Measurements from ENCODE around the gene HMCN1.
"Not testable (repeated sequence)": the region's sequence is repeated elsewhere in the genome, so short reads cannot be mapped to it uniquely, and the experiment has no call there.

HMCN1 gene

GRCh38 chr1:185742403-185742802, 8.2 kb downstream of the HMCN1 start:
- DNase-seq = no peak

DNA sequence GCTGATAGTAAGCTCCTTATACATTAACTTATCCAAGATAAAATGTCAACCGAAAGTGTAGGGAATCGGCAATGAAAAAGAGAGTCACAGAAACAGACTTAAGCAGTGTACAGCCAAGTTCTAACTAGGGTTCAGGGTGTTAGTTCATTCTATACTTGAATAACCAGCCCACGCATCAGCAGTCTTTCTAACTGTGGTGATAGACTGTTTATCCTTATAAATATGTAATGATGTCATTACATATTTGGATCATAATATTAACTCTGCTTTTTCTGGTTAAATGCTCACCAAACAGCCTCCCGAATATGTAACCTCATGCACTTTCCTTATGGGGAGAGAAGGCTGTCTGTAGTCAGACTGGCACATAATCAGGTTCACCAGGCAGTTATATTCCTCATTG, 11.0 kb downstream of the HMCN1 start:
- no peak for DNase-seq

DNA sequence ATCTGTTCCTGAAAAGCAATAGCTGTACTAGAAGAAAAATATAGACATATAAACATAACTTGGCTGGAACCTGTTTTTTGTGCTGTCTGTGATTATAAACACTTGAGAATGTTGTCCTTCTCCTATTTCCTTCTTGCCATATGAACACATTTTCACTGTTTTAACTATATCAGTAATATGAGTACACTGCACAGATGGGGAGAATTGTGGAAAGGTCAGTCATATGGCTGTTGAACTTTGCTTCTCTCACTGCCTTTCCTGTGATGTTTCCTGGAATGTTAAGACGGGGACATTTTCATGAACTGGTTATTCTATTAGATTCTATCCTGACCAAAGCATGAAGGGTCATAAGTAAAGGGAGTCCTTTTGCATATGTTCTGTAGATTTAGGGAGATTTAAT, 24.9 kb downstream of the HMCN1 start:
- no peak for DNase-seq

DNA sequence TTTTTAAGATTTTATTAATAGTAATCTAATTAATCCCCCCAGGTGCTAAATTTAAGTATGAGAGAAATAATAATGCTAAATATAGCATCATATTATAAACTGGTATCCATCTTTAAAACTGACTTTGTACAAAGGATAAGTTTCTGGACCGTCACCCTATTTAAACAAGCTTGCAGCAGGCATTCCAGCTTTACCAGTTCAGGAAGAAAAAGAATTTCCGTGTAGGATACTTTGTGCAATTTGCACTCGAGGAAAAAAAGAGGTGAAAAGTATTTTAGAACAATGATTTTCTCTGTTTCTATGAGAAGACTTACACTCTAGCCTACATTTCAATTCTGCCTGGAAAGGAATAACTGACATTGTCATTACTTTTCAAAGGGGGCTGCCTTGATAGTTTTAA, 27.6 kb downstream of the HMCN1 start:
- no peak for DNase-seq

GRCh38 chr1:185767508-185768120, 33.4 kb downstream of the HMCN1 start:
- no peak for DNase-seq

DNA sequence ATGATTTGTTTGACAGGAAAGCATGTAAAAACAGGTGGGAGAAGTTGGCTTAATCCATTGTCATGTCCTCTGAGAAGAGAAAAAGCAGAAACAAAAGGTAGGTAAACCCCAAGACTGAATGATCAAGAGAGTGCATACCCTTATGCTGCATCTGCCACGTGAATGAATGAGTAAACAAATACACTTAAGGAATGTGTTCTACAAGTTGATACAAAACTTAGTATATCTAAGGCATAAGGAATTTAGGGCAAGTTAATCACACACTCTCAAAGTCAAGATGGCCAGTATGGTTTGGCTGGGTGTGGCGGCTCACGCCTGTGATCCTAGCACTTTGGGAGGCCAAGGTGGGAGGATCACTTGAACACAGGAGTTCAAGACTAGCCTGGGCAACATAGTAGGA, 34.2 kb downstream of the HMCN1 start:
- no peak for DNase-seq

GRCh38 chr1:185769136-185769535, 34.9 kb downstream of the HMCN1 start:
- DNase-seq = no peak

DNA sequence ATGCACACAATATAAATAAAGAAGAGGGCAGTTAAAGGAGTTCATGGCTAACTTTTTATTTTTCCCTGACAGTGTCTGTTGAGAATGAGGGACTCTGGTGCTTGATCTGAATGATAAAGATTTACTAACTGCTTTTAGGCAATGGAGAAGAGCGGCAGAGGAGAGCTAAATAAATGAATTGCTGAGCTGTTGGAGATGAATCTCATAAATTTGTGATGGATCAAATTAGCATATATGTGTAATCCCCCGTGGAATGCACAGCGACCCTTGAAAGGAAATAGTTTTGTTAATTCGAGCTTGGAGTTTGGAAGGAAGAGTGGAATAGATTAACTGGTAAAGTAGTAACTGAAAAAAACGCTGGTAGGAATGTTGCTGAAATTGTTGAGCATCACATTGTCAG, 40.2 kb downstream of the HMCN1 start:
- no peak for DNase-seq

DNA sequence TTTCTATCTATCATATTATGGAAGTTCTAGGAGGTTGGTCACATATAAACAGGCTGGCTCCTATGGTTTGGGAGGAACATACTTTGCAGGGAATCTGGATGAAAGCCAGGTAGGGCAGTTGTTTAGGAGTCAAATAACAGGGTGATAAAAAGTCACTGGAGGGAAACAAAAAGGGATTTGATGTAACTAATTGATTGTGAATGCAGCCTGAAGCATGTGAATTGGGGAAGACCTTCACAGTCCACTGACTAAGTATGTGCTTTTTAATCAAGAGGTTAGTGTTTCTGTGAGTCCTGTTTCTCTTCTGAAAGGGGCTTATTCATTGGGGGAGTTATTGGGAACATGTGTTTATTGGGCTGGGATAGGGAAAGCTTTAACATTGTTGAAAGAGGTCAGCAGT, 41.3 kb downstream of the HMCN1 start:
- DNase-seq = no peak

DNA sequence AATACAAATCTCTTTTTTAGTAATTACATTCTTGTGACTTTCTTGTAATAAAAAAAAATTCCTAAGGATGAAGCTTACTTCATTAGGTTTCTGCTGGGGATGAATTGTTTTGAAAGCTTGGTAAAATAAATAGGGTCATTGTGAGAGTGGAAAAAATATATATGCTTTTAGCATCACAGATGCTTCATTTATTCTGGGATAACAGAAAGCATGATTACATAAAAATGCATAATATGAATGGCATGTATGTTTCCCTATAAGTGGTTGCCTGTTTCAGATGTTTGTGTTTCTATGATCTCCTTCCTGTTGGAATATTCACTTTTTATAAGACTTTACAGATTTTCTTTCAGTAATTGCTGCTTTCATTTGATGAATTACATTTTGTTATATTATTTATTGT, 42.3 kb downstream of the HMCN1 start:
- no peak for DNase-seq

DNA sequence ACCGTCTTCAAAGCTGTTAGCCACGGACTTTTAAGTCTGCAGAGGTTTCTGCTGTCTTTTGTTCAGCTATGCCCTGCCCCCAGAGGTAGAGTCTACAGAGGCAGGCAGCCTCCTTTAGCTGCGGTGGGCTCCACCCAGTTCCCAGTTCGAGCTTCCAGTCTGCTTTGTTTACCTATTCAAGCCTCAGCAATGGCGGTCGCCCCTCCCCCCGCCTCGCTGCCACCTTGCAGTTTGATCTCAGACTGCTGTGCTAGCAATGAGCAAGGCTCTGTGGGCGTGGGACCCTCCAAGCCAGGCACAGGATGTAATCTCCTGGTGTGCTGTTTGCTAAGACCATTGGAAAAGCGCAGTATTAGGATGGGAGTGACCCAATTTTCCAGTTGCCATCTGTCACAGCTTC, 49.7 kb downstream of the HMCN1 start:
- not testable (repeated sequence) for DNase-seq

GRCh38 chr1:185785586-185785985, 51.4 kb downstream of the HMCN1 start:
- no peak for DNase-seq

- no peak for DNase-seq
Measured at GRCh38 chr1:185786524-185786923, 52.3 kb downstream of the HMCN1 start.

GRCh38 chr1:185787238-185787637, 53.0 kb downstream of the HMCN1 start:
- no peak for DNase-seq

GRCh38 chr1:185788386-185788785, 54.2 kb downstream of the HMCN1 start:
- DNase-seq = no peak

- no peak for DNase-seq
Measured at GRCh38 chr1:185789501-185790193, 55.5 kb downstream of the HMCN1 start.

GRCh38 chr1:185790194-185790735, 56.1 kb downstream of the HMCN1 start:
- no peak for DNase-seq

DNA sequence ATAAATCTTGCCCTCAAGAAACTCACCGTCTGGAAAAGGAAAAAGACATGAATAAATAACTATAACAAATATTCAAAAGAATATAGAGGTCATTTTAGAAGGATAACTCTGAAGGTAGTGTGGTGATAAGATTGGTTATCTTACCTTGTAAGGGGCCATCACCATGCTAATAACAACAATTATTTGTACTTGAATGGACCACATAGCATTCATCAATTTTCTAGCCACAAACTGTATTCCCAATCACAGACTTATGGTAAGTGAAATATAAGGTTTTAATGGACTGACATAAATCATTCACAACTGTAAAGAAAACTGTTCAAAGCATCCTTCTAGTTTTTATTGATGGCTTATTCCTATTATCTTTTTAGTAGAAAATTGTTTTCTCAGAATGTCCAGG, 57.8 kb downstream of the HMCN1 start:
- DNase-seq = no peak

DNA sequence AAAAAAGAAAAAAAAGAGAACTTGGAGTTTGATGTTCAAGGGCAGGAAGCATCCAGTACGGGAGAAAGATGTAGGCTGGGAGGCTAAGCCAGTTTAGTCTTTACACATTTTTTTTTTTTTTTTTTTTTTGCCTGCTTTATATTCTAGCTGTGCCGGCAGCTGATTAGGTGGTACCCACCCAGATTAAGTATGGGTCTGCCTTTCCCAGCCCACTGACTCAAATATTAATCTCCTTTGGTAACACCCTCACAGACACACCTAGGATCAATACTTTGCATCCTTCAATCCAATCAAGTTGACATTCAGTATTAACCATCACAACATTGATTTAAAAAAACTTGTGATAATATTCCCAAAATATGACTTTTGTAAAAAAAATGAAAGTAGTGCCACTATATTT, 60.3 kb downstream of the HMCN1 start:
- DNase-seq = not testable (repeated sequence)

GRCh38 chr1:185795181-185795580, 61.0 kb downstream of the HMCN1 start:
- DNase-seq = no peak

DNA sequence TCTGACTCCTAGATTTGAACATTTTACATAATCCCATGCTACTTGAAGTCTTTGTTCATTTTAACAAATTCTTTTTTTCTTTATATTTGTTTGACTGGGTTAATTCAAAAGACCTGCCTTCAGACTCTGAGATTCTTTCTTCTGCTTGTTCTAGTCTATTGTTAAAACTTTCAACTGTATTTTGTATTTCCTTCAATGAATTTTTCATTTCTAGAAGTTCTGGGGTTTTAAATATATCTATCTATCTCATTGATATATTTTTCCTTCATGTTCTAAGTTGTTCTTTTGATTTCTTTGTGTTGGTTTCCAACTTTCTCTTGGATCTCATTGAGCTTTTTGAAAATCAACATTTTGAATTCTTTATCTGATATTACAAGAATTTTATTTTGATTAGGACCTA, 64.3 kb downstream of the HMCN1 start:
- no peak for DNase-seq

DNA sequence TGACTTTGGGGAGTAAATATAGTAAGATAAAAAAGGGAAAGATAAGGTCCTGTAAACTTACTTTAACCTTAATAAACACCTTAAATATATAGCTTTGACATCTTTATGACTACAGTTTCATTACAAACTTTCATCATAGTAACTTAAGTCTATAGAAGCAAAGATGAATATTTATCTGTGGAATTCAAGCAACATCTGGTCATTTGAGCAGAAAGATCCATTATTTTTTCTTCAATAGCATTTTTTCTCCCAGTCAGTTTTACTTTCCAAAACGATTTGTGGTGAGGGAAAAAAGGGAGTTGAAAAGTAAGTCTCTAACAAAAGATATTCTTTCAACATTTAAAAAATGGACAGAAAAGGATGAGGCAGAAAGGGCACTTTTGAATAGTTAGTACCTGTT, 69.0 kb downstream of the HMCN1 start:
- DNase-seq = no peak

GRCh38 chr1:185804206-185804605, 70.0 kb downstream of the HMCN1 start:
- DNase-seq = no peak

DNA sequence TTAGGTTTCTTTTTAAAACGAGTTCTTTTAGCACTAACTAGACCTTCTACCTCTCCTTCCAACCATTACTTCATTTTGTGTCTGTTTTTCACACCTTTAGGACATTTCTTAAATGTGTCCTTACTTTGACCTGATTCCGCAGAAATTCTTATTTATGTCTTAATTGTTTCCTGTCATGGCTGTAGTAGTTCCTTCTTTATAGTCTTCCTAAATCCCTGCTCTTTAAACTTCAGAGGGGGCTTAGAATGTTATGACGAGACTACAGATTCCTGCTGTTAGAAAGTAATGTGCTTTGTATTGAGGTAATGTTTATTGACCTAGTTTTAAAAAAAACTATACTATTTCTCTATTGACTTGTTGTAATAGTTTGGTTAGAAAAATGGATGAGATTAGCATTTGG, 70.4 kb downstream of the HMCN1 start:
- no peak for DNase-seq

DNA sequence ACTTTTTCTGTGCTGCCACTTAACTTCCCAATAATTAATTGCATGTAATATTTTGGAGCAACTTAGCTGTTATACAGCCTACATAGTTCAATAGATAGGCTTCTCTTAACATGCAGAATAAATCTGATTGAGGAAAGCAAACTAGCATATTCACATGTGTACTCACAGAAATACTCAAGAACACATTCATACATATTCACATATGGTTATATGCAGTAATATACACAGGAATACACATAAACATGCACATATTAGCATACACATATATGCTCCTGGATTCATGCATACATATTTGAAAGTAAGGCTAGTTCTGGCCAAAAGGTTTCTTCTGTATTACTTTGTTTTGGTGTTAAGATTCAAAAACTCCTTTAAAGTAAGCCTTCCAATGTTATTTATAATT, 73.1 kb downstream of the HMCN1 start:
- DNase-seq = no peak

Data from central memory CD4-positive, alpha-beta T cell (primary cell).